HL-60 (cell line): ENCODE measurements around the gene SEZ6.

ENCODE experiments used
- DNase-seq, 2 experiments: peaks; one replicate each; pipeline ENCODE4 v3.0.0-alpha.2; 2010 to 2020; ENCODE audit warnings: low read depth in 1 of 2, low spot score in 1 of 2
- H3K27ac ChIP-seq: fragments of 250-450 bp; sonication (Bioruptor Pico); replicated peaks from 2 replicates; pipeline ENCODE4 v1.5.1; 2020; ENCODE audit warnings: mild to moderate bottlenecking, moderate library complexity
- H3K27me3 ChIP-seq: fragments of 250-450 bp; sonication (Bioruptor Pico); 2 replicates; pipeline ENCODE4 v1.5.1; 2021; ENCODE audit warnings: mild to moderate bottlenecking, moderate library complexity; ENCODE audit not compliant: insufficient read depth, poor library complexity, severe bottlenecking
- H3K4me3 ChIP-seq: replicated peaks from 2 replicates; pipeline ENCODE4 v1.5.1; 2011; ENCODE audit warnings: mild to moderate bottlenecking, control low read depth, low read length; ENCODE audit not compliant: insufficient read depth
- GABPA ChIP-seq: IDR thresholded peaks from 2 replicates; pipeline ENCODE4 v1.6.1; 2012; ENCODE audit warnings: low read depth
- POLR2AphosphoS5 ChIP-seq: IDR thresholded peaks from 2 replicates; pipeline ENCODE4 v1.6.1; 2012; ENCODE audit warnings: low read depth
- SPI1 ChIP-seq: IDR thresholded peaks from 2 replicates; pipeline ENCODE4 v1.6.1; 2012; ENCODE audit warnings: low read depth, mild to moderate bottlenecking, borderline replicate concordance
- TF ChIP-seq, protein P1 (sequence below): IDR thresholded peaks from one replicate; pipeline ENCODE4 v1.5.1; 2011; ENCODE audit warnings: low read length, control low read depth, inconsistent platforms; ENCODE audit not compliant: insufficient read depth
- TF ChIP-seq, protein P2 (sequence below): IDR thresholded peaks from 2 replicates; pipeline ENCODE4 v1.6.1; 2012; ENCODE audit warnings: low read depth; ENCODE audit not compliant: insufficient replicate concordance

The SEZ6 gene

DNA sequence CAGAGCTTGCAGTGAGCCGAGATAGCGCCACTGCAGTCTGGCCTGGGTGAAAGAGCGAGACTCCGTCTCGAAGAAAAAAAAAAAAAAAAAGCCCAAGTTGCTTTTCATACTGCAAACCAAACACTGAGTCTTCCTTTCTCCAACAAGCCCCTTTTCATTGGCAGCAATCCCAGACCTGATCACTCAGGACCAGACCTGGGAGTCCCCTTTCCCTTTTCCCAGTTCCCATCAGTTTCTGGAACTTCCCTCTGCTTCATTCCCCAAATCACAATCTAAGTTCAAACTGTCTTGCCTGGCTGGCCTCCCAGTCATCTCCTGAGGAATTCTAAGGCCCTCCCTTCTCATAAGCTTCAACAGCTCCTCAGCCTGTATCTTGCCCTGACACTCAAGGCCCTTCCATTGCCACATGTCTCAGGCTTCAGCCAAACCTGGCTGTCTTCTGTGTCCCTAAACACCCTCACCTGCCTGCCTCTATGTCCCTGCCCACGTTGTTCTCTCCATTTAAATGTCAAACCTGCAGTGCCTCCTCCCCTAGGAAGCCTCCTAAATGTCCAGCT, 42.7 kb downstream of the SEZ6 start:
- no peak for TF ChIP-seq SPI1
- H3K27ac ChIP-seq: no peak overlapping the region
- H3K27me3 ChIP-seq: no peaks in the 10 kb centered on the region
- H3K4me3 ChIP-seq: no peak overlapping the region
- no peak for DNase-seq

DNA sequence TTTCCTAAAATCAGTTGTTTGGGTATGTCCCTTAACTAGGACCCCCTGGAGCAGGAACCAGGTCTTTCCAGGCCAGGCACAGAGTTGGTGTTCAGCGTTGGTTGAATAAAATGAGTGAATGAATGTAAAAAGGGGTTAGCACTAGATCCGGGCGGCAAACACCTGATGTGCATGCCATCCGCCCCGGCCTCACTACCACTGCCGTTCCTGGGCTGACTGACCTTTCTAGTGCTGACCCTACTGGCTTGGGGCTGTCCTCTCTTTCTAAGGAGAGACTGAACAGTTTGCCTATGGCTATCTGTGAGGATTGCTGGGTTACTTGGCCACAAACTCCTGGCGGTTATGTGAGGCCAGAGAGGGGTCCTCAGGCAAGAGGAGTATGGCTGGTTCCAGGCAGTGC, 44.4 kb downstream of the SEZ6 start:
- no peak overlapping the region for H3K27ac ChIP-seq
- DNase-seq: no peak
- no peak overlapping the region for H3K4me3 ChIP-seq
- TF ChIP-seq, protein P1, sequence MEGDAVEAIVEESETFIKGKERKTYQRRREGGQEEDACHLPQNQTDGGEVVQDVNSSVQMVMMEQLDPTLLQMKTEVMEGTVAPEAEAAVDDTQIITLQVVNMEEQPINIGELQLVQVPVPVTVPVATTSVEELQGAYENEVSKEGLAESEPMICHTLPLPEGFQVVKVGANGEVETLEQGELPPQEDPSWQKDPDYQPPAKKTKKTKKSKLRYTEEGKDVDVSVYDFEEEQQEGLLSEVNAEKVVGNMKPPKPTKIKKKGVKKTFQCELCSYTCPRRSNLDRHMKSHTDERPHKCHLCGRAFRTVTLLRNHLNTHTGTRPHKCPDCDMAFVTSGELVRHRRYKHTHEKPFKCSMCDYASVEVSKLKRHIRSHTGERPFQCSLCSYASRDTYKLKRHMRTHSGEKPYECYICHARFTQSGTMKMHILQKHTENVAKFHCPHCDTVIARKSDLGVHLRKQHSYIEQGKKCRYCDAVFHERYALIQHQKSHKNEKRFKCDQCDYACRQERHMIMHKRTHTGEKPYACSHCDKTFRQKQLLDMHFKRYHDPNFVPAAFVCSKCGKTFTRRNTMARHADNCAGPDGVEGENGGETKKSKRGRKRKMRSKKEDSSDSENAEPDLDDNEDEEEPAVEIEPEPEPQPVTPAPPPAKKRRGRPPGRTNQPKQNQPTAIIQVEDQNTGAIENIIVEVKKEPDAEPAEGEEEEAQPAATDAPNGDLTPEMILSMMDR: no peak
- TF ChIP-seq SPI1 (no peak), GABPA (no peak)
- TF ChIP-seq, protein P2, sequence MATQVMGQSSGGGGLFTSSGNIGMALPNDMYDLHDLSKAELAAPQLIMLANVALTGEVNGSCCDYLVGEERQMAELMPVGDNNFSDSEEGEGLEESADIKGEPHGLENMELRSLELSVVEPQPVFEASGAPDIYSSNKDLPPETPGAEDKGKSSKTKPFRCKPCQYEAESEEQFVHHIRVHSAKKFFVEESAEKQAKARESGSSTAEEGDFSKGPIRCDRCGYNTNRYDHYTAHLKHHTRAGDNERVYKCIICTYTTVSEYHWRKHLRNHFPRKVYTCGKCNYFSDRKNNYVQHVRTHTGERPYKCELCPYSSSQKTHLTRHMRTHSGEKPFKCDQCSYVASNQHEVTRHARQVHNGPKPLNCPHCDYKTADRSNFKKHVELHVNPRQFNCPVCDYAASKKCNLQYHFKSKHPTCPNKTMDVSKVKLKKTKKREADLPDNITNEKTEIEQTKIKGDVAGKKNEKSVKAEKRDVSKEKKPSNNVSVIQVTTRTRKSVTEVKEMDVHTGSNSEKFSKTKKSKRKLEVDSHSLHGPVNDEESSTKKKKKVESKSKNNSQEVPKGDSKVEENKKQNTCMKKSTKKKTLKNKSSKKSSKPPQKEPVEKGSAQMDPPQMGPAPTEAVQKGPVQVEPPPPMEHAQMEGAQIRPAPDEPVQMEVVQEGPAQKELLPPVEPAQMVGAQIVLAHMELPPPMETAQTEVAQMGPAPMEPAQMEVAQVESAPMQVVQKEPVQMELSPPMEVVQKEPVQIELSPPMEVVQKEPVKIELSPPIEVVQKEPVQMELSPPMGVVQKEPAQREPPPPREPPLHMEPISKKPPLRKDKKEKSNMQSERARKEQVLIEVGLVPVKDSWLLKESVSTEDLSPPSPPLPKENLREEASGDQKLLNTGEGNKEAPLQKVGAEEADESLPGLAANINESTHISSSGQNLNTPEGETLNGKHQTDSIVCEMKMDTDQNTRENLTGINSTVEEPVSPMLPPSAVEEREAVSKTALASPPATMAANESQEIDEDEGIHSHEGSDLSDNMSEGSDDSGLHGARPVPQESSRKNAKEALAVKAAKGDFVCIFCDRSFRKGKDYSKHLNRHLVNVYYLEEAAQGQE: no peak
- H3K27me3 ChIP-seq: no peaks in the 10 kb centered on the region

DNA sequence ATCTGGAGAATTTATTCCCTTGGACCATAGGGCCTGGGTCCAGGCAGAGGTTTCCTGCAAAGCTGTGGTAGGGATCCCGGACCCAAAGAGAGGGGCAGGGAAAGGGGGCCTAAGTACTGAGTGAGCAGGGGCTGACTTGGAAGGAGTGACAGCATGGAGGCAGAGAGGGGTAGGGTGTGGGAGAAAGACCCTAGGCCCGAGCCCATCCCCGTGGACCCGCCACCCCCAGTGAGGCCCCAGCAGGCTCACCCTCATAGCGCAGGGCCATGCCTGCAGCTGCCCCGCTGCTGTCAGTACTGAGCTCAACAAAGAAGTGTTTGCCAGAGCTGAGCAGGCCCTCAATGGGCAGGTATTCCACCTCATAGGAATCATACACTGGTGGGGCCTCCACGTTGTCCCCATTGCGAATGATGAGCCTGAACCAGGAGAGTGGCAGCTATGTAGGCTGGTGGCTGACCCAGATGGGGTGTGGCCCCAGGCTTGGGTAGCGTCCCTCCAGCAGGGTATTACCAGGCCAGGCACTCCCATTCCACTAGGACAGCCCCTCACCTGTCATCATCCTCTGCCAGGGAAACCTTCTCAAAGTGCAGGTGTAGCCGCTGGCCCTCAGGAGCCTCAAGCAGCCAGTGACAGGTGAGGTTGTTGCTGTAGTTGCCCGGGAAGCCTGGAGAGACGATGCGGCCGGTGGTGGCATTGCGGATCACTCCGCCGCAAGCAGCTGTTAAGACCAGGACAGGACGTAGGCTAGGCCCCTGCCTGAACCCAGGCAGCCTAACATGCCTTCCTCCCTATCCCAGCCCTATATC, 45.4 kb downstream of the SEZ6 start:
- Histone ChIP-seq H3K27me3 (no peaks in the 10 kb centered on the region), H3K4me3 (no peak overlapping the region), H3K27ac (no peak overlapping the region)
- no peak for DNase-seq
- TF ChIP-seq, protein P1: no peak
- TF ChIP-seq POLR2AphosphoS5 (no peak), GABPA (no peak), SPI1 (no peak)
- TF ChIP-seq, protein P2: no peak

DNA sequence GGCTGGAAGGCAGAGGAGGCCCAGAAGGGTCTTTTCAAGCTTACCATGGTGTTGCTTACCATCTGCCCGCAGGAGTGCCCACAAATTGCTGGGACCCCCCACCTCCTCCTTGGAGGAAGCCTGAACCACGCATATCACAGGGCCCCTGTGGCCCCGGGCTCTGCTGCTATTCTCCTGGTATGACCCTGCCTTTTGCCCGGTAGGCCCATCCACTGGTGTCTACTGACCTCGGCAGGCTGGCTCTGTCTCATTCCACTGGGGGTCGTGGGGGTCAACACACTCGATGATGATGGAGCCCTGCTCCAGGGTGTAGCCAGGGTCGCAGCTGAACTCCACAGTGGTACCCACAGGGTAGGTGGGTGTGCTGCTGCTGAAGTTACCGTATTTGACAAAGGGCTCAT, 46.4 kb downstream of the SEZ6 start:
- no peak overlapping the region for H3K27ac ChIP-seq
- no peak for DNase-seq
- TF ChIP-seq GABPA (no peak), POLR2AphosphoS5 (no peak), SPI1 (no peak)
- TF ChIP-seq, protein P1: no peak
- TF ChIP-seq, protein P2: no peak
- H3K27me3 ChIP-seq: no peaks in the 10 kb centered on the region
- no peak overlapping the region for H3K4me3 ChIP-seq
